HepG2 (cell line): Measurements from ENCODE around the gene ERC1. TPM values are rescaled to one million over a fixed set of nuclear protein-coding genes. Genes with fewer than 3 reads are reported as not detected.

Source experiments
- ATAC-seq: fragments of 200-7000 bp; cut with Tn5 transposase; 3 replicates; pipeline ENCODE4 v1.9.1; 2020; ENCODE audit warnings: mild to moderate bottlenecking, moderate library complexity
- BruUV-seq: library from RNA; stranded (reverse); fragments of 400-500 nt; replicated peaks from 2 replicates; lab custom pipeline; 2021; lab: Mats Ljungman, UMichigan
- CTCF ChIA-PET: fragments of 300-600 bp; formaldehyde crosslinking; extraction: SDS; loops from one replicate; lab custom pipeline; 2021; ENCODE audit warnings: low total read pairs, inconsistent platforms, low intra/inter-chr PET ratio; lab: Yijun Ruan, JAX
- POLR2A ChIA-PET: fragments of 350-600 bp; sonication (Branson Sonifier 250); formaldehyde crosslinking; loops from one replicate; lab custom pipeline; 2020; ENCODE audit warnings: antibody characterized with exemption, inconsistent platforms; lab: Yijun Ruan, JAX
- DNase-seq: peaks from one replicate; pipeline ENCODE4 v3.0.0-alpha.2; 2015; ENCODE audit warnings: low spot score
- FAIRE-seq: peaks from 3 replicates; lab custom pipeline; 2011; peaks lifted over from hg19 to GRCh38; lab: Jason Lieb, UNC
- H2AFZ ChIP-seq: one replicate; pipeline ENCODE4 v1.6.1; 2011; ENCODE audit warnings: low read length, inconsistent platforms
- H3K27ac ChIP-seq: fragments of 300-600 bp; 3 replicates; pipeline ENCODE4 v1.8.0; 2011; ENCODE audit warnings: mixed run types, mild to moderate bottlenecking, mixed read lengths, low read length, inconsistent platforms; ENCODE audit not compliant: insufficient read depth; ENCODE audit errors: extremely low read length
- H3K27me3 ChIP-seq, 2 experiments: fragments of 200-600 bp in 1 of 2; 2 replicates in 1 of 2; 3 replicates in 1 of 2; pipeline versions ENCODE4 v1.6.0 to v1.8.0; 2011; ENCODE audit warnings: low read length in 2 of 2, mild to moderate bottlenecking in 2 of 2, moderate library complexity in 2 of 2, inconsistent platforms in 1 of 2; ENCODE audit not compliant: insufficient read depth in 2 of 2, control insufficient read depth in 1 of 2
- H3K36me3 ChIP-seq, 2 experiments: fragments of 200-600 bp in 1 of 2; replicated peaks in 1 of 2; 2 replicates in 1 of 2; 3 replicates in 1 of 2; pipeline versions ENCODE4 v1.5.1 to v1.8.0; 2011; ENCODE audit warnings: low read length in 2 of 2, inconsistent platforms in 1 of 2; ENCODE audit not compliant: insufficient read depth in 2 of 2, control insufficient read depth in 1 of 2
- H3K4me1 ChIP-seq: 2 replicates; pipeline ENCODE4 v1.5.1; 2012; ENCODE audit warnings: low read length, inconsistent platforms; ENCODE audit not compliant: insufficient read depth
- H3K4me2 ChIP-seq: 2 replicates; pipeline ENCODE4 v1.6.0; 2011; ENCODE audit warnings: low read depth, low read length, inconsistent platforms
- H3K4me3 ChIP-seq, 3 experiments: fragments of 200-600 bp in 1 of 3; sonication (generic), shearing (Covaris generic) in 1 of 3; replicated peaks in 1 of 3; 2 replicates each; pipeline ENCODE4 v1.5.1; 2011 to 2016; ENCODE audit warnings: low read length in 3 of 3, inconsistent platforms in 2 of 3, low read depth in 2 of 3, mild to moderate bottlenecking in 2 of 3, control low read depth in 1 of 3, mixed read lengths in 1 of 3; ENCODE audit not compliant: insufficient read depth in 1 of 3
- H3K79me2 ChIP-seq: one replicate; pipeline ENCODE4 v1.6.1; 2011; ENCODE audit warnings: low read length, inconsistent platforms; ENCODE audit not compliant: insufficient read depth
- H3K9ac ChIP-seq: 2 replicates; pipeline ENCODE4 v1.6.0; 2011; ENCODE audit warnings: mild to moderate bottlenecking, low read depth, low read length, inconsistent platforms; ENCODE audit not compliant: insufficient read depth
- H3K9me3 ChIP-seq: 2 replicates; pipeline ENCODE4 v1.5.1; 2012; ENCODE audit warnings: mild to moderate bottlenecking, low read length
- H4K20me1 ChIP-seq: 2 replicates; pipeline ENCODE4 v1.6.0; 2011; ENCODE audit warnings: inconsistent platforms, mild to moderate bottlenecking, low read length, moderate library complexity; ENCODE audit not compliant: insufficient read depth
- ARHGAP35 ChIP-seq: sonication (generic); formaldehyde crosslinking; IDR thresholded peaks from 2 replicates; pipeline ENCODE4 v1.9.0; 2022; ENCODE audit warnings: mild to moderate bottlenecking, inconsistent platforms, moderate library complexity, missing genetic modification reagents, borderline replicate concordance
- ARNTL ChIP-seq: sonication (generic); formaldehyde crosslinking; IDR thresholded peaks from 2 replicates; pipeline ENCODE4 v1.4.0; 2020; ENCODE audit warnings: mild to moderate bottlenecking, missing genetic modification reagents
- CBX1 ChIP-seq: IDR thresholded peaks from one replicate; pipeline ENCODE4 v1.6.1; 2016; ENCODE audit warnings: antibody characterized with exemption, low read depth
- CBX2 ChIP-seq, 2 experiments: fragments of 200-600 bp in 1 of 2; sonication (generic); formaldehyde crosslinking in 1 of 2; IDR thresholded peaks; 2 replicates each; pipeline versions ENCODE4 v1.7.0 to v1.8.1; 2018 to 2022; ENCODE audit warnings: low read depth in 2 of 2, low read length in 1 of 2, mild to moderate bottlenecking in 1 of 2, missing genetic modification reagents in 1 of 2
- FIP1L1 ChIP-seq: fragments of 200-400 bp; formaldehyde crosslinking; IDR thresholded peaks from 2 replicates; pipeline ENCODE4 v1.6.1; 2018; ENCODE audit warnings: low read depth, mild to moderate bottlenecking, low read length, moderate library complexity, borderline replicate concordance; ENCODE audit not compliant: insufficient read depth
- HOXA5 ChIP-seq: sonication (generic); formaldehyde crosslinking; IDR thresholded peaks from 2 replicates; pipeline ENCODE4 v1.4.0; 2020; ENCODE audit warnings: missing genetic modification reagents
- MTF1 ChIP-seq: sonication (generic); formaldehyde crosslinking; IDR thresholded peaks from 2 replicates; pipeline ENCODE4 v1.5.0; 2020; ENCODE audit warnings: missing genetic modification reagents
- NFE2L2 ChIP-seq: fragments of 150-350 bp; IDR thresholded peaks from 2 replicates; pipeline ENCODE4 v1.6.1; 2014; ENCODE audit warnings: low read length
- NFIC ChIP-seq: IDR thresholded peaks from 2 replicates; pipeline ENCODE4 v1.6.1; 2012; ENCODE audit warnings: mild to moderate bottlenecking, low read length, inconsistent platforms
- NKX3-1 ChIP-seq: sonication (generic); formaldehyde crosslinking; IDR thresholded peaks from 2 replicates; pipeline ENCODE4 v1.5.0; 2020; ENCODE audit warnings: missing genetic modification reagents
- RFX3 ChIP-seq: IDR thresholded peaks from 2 replicates; pipeline ENCODE4 v1.6.1; 2016; ENCODE audit warnings: missing biosample characterization, missing genetic modification reagents
- RXRA ChIP-seq: sonication (generic); formaldehyde crosslinking; IDR thresholded peaks from 2 replicates; pipeline ENCODE4 v1.5.1; 2020; ENCODE audit warnings: missing genetic modification reagents
- SMARCE1 ChIP-seq: fragments of 450-650 bp; IDR thresholded peaks from 2 replicates; pipeline ENCODE4 v1.6.1; 2017; ENCODE audit warnings: borderline replicate concordance
- TCF7L2 ChIP-seq: IDR thresholded peaks from 2 replicates; pipeline ENCODE4 v1.6.1; 2011; ENCODE audit warnings: mild to moderate bottlenecking, low read depth, low read length, moderate library complexity
- ZFY ChIP-seq: sonication (generic); formaldehyde crosslinking; IDR thresholded peaks from 2 replicates; pipeline ENCODE4 v1.4.0; 2020; ENCODE audit warnings: missing genetic modification reagents
- ZNF556 ChIP-seq: sonication (generic); formaldehyde crosslinking; IDR thresholded peaks from 2 replicates; pipeline ENCODE4 v1.4.0; 2020; ENCODE audit warnings: mild to moderate bottlenecking, missing genetic modification reagents, borderline replicate concordance
- ZNF629 ChIP-seq: sonication (generic); formaldehyde crosslinking; conservative IDR thresholded peaks from 2 replicates; pipeline ENCODE4 v1.5.0; 2020; ENCODE audit warnings: missing genetic modification reagents
- ZNF782 ChIP-seq: sonication (generic); formaldehyde crosslinking; IDR thresholded peaks from 2 replicates; pipeline ENCODE4 v1.4.0; 2020; ENCODE audit warnings: missing genetic modification reagents, mild to moderate bottlenecking, borderline replicate concordance
- ZNF816 ChIP-seq: sonication (generic); formaldehyde crosslinking; IDR thresholded peaks from 2 replicates; pipeline ENCODE4 v1.8.0; 2022; ENCODE audit warnings: missing genetic modification reagents, mild to moderate bottlenecking, borderline replicate concordance
- WGBS: methylation state at CpG from one replicate; pipeline ENCODE4 v1.1.6; 2017; ENCODE audit warnings: low lambda C conversion rate; 5-methylcytosine and 5-hydroxymethylcytosine counted together
- in situ Hi-C: cut with HindIII; loops from 2 replicates; pipeline ENCODE4 v1.10.0; 2017; ENCODE audit warnings: low pct_unique_long_range_greater_than_20kb; ENCODE audit not compliant: extremely low pct_ligation_motif_present
- intact Hi-C: fragments of 100-400 bp; cut with micrococcal nuclease; formaldehyde crosslinking; loops from one replicate; pipeline ENCODE4 v1.10.0; 2022; ENCODE audit not compliant: unreplicated experiment
- polyA plus RNA-seq, 8 experiments: library from polyadenylated mRNA; depleted of rRNA in 3 of 8; stranded (reverse) in 7 of 8; unstranded in 1 of 8; fragments of >200 nt; fragmentation: Illumina TruSeq in 4 of 8; extraction: Trizol in 4 of 8; gene quantifications; 2 replicates each; pipeline versions ENCODE4 v1.2.1 to v1.2.3, GENCODE V29; 2011 to 2016; ENCODE audit warnings: low read depth in 4 of 8, missing spikeins in 1 of 8, mixed read lengths in 1 of 8; ENCODE audit not compliant: insufficient read depth in 1 of 8
- total RNA-seq, 5 experiments: library from RNA; depleted of rRNA; stranded (reverse); fragments of >200 nt; fragmentation: Illumina TruSeq; extraction: Trizol; gene quantifications; 2 replicates each; pipeline ENCODE4 v1.2.3, GENCODE V29; 2016; ENCODE audit warnings: low read depth in 1 of 5
- TF ChIP-seq, protein P1 (sequence below): sonication (generic); formaldehyde crosslinking; IDR thresholded peaks from 2 replicates; pipeline ENCODE4 v1.8.1; 2023; ENCODE audit warnings: mild to moderate bottlenecking, moderate library complexity, missing genetic modification reagents

The ERC1 gene
- total and polyA plus RNA-seq, 2 of the 13 experiments (the other 11 are each of a cell fraction or from before 2014, with no cell fraction given): 6.1 to 12.4 TPM

DNA sequence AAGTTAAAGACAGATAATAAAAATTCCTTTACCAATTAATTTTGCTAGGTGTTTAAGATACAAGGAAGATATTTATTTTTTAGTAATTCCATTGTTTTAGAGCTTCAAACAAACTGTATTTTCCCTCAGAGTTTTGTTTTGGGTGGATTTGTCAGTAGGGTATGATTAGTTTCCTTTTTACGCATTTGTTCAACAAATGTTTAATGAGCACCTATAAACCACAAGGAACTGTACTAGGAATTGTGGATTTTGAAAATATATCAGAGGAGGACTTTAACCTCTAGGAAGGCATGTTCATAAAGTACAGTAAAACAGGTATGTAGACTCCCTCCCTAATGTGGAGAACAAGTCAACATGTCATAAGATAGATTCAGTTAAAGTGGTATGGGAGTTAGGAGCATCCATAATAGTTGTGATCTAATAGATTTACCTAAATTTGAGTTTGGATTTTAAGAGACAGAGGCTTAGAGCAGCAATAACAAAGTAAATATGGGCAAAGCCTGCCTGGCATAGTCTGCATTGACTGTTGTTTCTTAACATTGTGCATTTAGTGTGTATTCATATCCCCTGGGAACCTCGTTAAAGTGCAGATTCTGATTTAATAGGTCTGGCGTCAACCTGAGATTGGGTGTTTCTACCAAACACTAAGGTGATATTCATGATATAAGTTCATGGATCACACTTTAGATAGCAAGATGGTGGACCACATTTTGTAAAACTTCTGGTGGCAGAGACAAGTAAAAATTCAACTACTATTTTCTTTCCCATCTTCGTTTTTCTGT is 232.0 kb downstream of the ERC1 start:
- H3K27me3 ChIP-seq: no peaks in the 10 kb centered on the region
- ATAC-seq (no peak), FAIRE-seq (no peak), DNase-seq (no peak)
- WGBS: 91% methylated on average over 4 of the region's 4 CpGs
- TF ChIP-seq RFX3 (CRISPR knock-in tag) (no peak), MTF1 (CRISPR knock-in tag) (no peak), TCF7L2 (no peak), RXRA (CRISPR knock-in tag) (no peak), ARHGAP35 (CRISPR knock-in tag) (no peak), CBX1 (no peak), ARNTL (CRISPR knock-in tag) (no peak)
- H3K9ac ChIP-seq: no peak overlapping the region
- no peak overlapping the region for H3K4me3 ChIP-seq
- no peak overlapping the region for H3K4me2 ChIP-seq
- peaks cover 12% of the 10 kb centered on the region for H3K4me1 ChIP-seq
- no peaks in the 10 kb centered on the region for H4K20me1 ChIP-seq
- BruUV-seq: no TSS peak
- H3K36me3 ChIP-seq: no peaks in the 10 kb centered on the region
- no peaks in the 10 kb centered on the region for H3K79me2 ChIP-seq
- no peaks in the 10 kb centered on the region for H3K9me3 ChIP-seq
- ChIA-PET CTCF (no interaction called here), POLR2A (no interaction called here)
- in situ Hi-C loops (no loop called here), intact Hi-C loops (no loop called here)
- no peak overlapping the region for H2AFZ ChIP-seq
- no peak overlapping the region for H3K27ac ChIP-seq

GRCh38 chr12:1226951-1227350 is 235.9 kb downstream of the ERC1 start:
- intact Hi-C loops: no loop called here
- no peaks in the 10 kb centered on the region for H3K79me2 ChIP-seq
- WGBS: 93% methylated on average over 3 of the region's 3 CpGs
- ATAC-seq (no peak), DNase-seq (no peak), FAIRE-seq (no peak)
- no peak overlapping the region for H3K27ac ChIP-seq
- TF ChIP-seq ZNF782 (CRISPR knock-in tag) (no peak), CBX2 (IDR thresholded peaks at IDR 0.05; ENCODE audit: low read depth, low read length) (no peak), CBX2 (CRISPR knock-in tag; IDR thresholded peaks at IDR 0.05; ENCODE audit: low read depth) (no peak), ZFY (CRISPR knock-in tag) (no peak), NKX3-1 (CRISPR knock-in tag) (no peak), HOXA5 (no peak), ZNF629 (CRISPR knock-in tag) (no peak), FIP1L1 (no peak), SMARCE1 (no peak), ZNF816 (CRISPR knock-in tag) (no peak), NFE2L2 (no peak), NFIC (no peak), ZNF556 (CRISPR knock-in tag) (no peak)
- TF ChIP-seq, protein P1, sequence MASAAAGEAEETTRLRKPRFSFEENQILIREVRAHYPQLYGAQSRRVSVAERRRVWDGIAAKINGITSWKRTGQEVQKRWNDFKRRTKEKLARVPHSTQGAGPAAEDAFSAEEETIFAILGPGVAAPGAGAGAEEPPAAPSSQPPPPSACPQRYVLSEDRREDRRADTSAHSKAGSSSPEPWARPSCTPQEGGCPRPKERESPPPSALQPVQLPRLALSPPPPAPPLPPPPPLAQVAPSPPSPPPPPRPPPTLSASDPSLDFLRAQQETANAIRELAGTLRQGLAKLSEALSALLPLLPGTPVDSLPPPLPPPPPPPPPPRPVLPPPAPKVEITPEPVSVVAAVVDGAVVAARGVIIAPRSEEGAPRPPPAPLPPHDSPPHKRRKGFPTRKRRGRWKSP (CRISPR knock-in tag): no peak
- no peaks in the 10 kb centered on the region for H3K4me1 ChIP-seq
- no peaks in the 10 kb centered on the region for H3K9me3 ChIP-seq
- H3K9ac ChIP-seq: no peak overlapping the region
- in situ Hi-C loops: no loop called here
- no peaks in the 10 kb centered on the region for H3K36me3 ChIP-seq
- H2AFZ ChIP-seq: no peak overlapping the region
- ChIA-PET CTCF (no interaction called here), POLR2A (no interaction called here)
- H4K20me1 ChIP-seq: no peaks in the 10 kb centered on the region
- H3K4me3 ChIP-seq: no peak overlapping the region
- no peaks in the 10 kb centered on the region for H3K27me3 ChIP-seq
- no TSS peak for BruUV-seq
- no peak overlapping the region for H3K4me2 ChIP-seq
